Mucosa of rectum (tissue), 2 donors: Measurements from ENCODE around the gene PGAM5.

Experiments used
- H3K27ac ChIP-seq, 2 donors: one replicate each; pipeline ENCODE4 v1.7.0; 2013; ENCODE audit warnings: inconsistent platforms in 2 of 2, low read depth in 2 of 2, low read length in 2 of 2
- H3K27me3 ChIP-seq, 2 donors: one replicate each; pipeline ENCODE4 v1.7.0; 2013; ENCODE audit warnings: low read length in 2 of 2; ENCODE audit not compliant: control insufficient read depth in 2 of 2, insufficient read depth in 2 of 2
- H3K36me3 ChIP-seq, 2 donors: one replicate each; pipeline ENCODE4 v1.7.0; 2013; ENCODE audit warnings: low read length in 2 of 2; ENCODE audit not compliant: control insufficient read depth in 2 of 2, insufficient read depth in 2 of 2
- H3K4me1 ChIP-seq, 2 donors: one replicate each; pipeline ENCODE4 v1.7.0; 2013; ENCODE audit warnings: low read length in 2 of 2, mild to moderate bottlenecking in 1 of 2; ENCODE audit not compliant: control insufficient read depth in 2 of 2, insufficient read depth in 2 of 2
- H3K4me3 ChIP-seq, 2 donors: one replicate each; pipeline ENCODE4 v1.7.0; 2013; ENCODE audit warnings: low read length in 2 of 2
- H3K9ac ChIP-seq, 2 donors: one replicate each; pipeline ENCODE4 v1.7.0; 2013; ENCODE audit warnings: low read length in 2 of 2, low read depth in 1 of 2, mild to moderate bottlenecking in 1 of 2
- H3K9me3 ChIP-seq, 2 donors: one replicate each; pipeline ENCODE4 v1.7.0; 2013; ENCODE audit warnings: low read length in 2 of 2; ENCODE audit not compliant: control insufficient read depth in 2 of 2
- donor health status: healthy.
- donor health status: Normal muscosa, but diverticular disease.

Gene PGAM5

DNA sequence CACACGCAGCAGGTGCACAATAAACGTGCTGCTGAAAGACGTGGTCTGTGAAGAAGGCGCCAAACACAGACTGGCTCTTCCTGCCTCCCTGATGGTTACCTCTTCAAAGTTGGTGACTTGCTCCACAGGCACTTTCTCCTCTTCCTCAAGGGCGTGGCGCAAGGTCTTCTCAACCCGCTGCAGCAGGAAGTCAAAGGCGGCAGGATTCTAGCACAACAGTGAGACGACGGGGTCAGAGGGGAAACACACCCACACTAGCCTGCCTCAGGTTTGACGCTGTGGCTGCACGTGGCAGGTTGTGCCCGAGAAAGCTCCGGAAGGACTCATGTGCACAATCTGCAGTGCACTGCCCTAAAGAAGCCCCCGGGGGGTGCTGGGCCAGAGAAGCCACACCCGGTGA, 38.5 kb upstream of the PGAM5 start:
- Histone ChIP-seq H3K4me3 (no peak overlapping the region), H3K27me3 (no peaks in the 10 kb centered on the region), H3K9ac (no peak overlapping the region), H3K27ac (no peak overlapping the region), H3K4me1 (no peaks in the 10 kb centered on the region), H3K9me3 (no peaks in the 10 kb centered on the region), H3K36me3 (peaks cover 54 to 55% of the 10 kb centered on the region in 2 donors)

DNA sequence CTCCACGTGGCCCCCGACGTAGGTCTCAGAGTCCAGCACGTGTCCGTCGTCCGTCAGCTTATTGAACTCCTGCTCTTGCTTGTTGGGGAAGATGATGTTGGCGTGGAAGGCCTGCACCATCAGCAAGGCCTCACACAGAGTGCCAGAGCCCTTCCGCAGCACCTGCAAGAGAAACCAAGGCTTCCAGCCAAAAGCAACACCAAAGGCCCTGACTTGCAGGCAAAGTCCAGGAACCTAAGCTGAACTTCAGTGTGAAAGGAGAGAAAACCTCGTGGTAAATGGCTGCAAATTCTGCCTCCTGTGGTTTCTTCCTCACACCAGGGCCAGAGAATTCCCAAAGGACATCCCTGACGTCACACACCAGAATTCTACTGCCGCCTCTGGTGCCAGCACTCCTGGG, 38.0 kb upstream of the PGAM5 start:
- Histone ChIP-seq H3K9ac (no peak overlapping the region), H3K9me3 (no peaks in the 10 kb centered on the region), H3K4me1 (no peaks in the 10 kb centered on the region), H3K4me3 (no peak overlapping the region), H3K27ac (no peak overlapping the region), H3K36me3 (peaks cover 55 to 56% of the 10 kb centered on the region in 2 donors), H3K27me3 (no peaks in the 10 kb centered on the region)

GRCh38 chr12:132673288-132674179, 37.1 kb upstream of the PGAM5 start:
- peaks cover 50 to 51% of the 10 kb centered on the region in 2 donors for H3K36me3 ChIP-seq
- no peaks in the 10 kb centered on the region for H3K4me1 ChIP-seq
- no peaks in the 10 kb centered on the region for H3K9me3 ChIP-seq
- H3K9ac ChIP-seq: no peak overlapping the region
- no peak overlapping the region for H3K27ac ChIP-seq
- H3K4me3 ChIP-seq: no peak overlapping the region
- H3K27me3 ChIP-seq: no peaks in the 10 kb centered on the region

- Histone ChIP-seq H3K9me3 (no peaks in the 10 kb centered on the region), H3K9ac (no peak overlapping the region), H3K27ac (no peak overlapping the region), H3K36me3 (peaks cover 51 to 57% of the 10 kb centered on the region in 2 donors), H3K4me1 (no peaks in the 10 kb centered on the region), H3K4me3 (no peak overlapping the region), H3K27me3 (no peaks in the 10 kb centered on the region)
Measured at GRCh38 chr12:132674561-132674960, 36.1 kb upstream of the PGAM5 start.

- Histone ChIP-seq H3K27ac (no peak overlapping the region), H3K36me3 (peaks cover 48 to 55% of the 10 kb centered on the region in 2 donors), H3K4me3 (no peak overlapping the region), H3K9me3 (no peaks in the 10 kb centered on the region), H3K27me3 (no peaks in the 10 kb centered on the region), H3K9ac (no peak overlapping the region), H3K4me1 (no peaks in the 10 kb centered on the region)
Measured at GRCh38 chr12:132675757-132676432, 34.7 kb upstream of the PGAM5 start.

DNA sequence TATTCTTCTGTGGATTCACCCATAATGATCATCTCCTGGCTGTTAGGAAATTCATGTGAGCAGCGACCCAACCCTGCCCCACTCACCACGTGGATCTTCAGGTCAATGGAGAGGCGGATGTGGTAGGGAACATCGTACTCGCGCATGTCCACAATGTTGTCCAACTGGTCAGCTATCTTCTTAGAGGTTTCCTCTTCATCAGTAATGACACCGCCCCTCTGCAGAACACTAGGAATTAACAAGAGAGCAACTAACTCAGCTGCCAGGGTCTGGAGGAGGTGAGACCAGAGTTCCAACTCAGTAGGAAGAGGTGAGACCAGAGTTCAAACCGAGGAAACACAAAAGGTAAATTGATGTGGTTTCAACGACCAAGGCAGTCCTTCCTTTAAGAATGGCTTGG, 33.1 kb upstream of the PGAM5 start:
- Histone ChIP-seq H3K4me1 (no peaks in the 10 kb centered on the region), H3K4me3 (no peak overlapping the region), H3K9ac (no peak overlapping the region), H3K27me3 (no peaks in the 10 kb centered on the region), H3K9me3 (no peaks in the 10 kb centered on the region), H3K36me3 (peaks cover 41 to 50% of the 10 kb centered on the region in 2 donors), H3K27ac (no peak overlapping the region)

DNA sequence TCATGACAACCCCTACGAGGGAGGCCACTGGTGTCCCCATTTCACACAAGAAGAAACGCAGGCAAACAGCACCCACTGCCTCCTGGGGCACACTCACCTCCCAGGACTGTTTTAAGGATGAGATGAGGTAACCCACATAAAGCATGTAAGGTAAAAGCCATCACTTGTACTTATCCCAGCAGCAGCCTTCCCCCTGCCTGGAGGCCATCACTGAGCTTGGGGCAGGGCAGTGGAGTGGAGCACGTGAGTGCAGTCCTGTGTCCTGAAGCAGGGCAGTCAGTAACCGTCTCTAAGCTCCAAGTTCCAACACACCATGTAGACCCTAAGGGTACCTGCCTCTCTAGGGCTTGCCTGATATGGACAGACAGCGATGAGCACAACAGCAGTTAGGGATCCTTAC, 25.2 kb upstream of the PGAM5 start:
- no peak overlapping the region for H3K4me3 ChIP-seq
- H3K4me1 ChIP-seq: peaks cover 10% of the 10 kb centered on the region in 2 donors
- H3K9ac ChIP-seq: no peak overlapping the region
- H3K9me3 ChIP-seq: no peaks in the 10 kb centered on the region
- H3K36me3 ChIP-seq: peaks cover 0 to 5% of the 10 kb centered on the region in 2 donors
- no peak overlapping the region for H3K27ac ChIP-seq
- H3K27me3 ChIP-seq: no peaks in the 10 kb centered on the region

- peaks cover 2 to 5% of the 10 kb centered on the region in 2 donors for H3K36me3 ChIP-seq
- H3K27me3 ChIP-seq: no peaks in the 10 kb centered on the region
- peak overlapping the region in 1 of 2 donors; percentile 65 for H3K9ac ChIP-seq
- H3K9me3 ChIP-seq: no peaks in the 10 kb centered on the region
- peak overlapping the region; percentile 58 to 74 for H3K4me3 ChIP-seq
- peak overlapping the region; percentile 32 to 74 for H3K27ac ChIP-seq
- peaks cover 10% of the 10 kb centered on the region in 2 donors for H3K4me1 ChIP-seq
Measured at GRCh38 chr12:132686825-132687210, 23.8 kb upstream of the PGAM5 start.

DNA sequence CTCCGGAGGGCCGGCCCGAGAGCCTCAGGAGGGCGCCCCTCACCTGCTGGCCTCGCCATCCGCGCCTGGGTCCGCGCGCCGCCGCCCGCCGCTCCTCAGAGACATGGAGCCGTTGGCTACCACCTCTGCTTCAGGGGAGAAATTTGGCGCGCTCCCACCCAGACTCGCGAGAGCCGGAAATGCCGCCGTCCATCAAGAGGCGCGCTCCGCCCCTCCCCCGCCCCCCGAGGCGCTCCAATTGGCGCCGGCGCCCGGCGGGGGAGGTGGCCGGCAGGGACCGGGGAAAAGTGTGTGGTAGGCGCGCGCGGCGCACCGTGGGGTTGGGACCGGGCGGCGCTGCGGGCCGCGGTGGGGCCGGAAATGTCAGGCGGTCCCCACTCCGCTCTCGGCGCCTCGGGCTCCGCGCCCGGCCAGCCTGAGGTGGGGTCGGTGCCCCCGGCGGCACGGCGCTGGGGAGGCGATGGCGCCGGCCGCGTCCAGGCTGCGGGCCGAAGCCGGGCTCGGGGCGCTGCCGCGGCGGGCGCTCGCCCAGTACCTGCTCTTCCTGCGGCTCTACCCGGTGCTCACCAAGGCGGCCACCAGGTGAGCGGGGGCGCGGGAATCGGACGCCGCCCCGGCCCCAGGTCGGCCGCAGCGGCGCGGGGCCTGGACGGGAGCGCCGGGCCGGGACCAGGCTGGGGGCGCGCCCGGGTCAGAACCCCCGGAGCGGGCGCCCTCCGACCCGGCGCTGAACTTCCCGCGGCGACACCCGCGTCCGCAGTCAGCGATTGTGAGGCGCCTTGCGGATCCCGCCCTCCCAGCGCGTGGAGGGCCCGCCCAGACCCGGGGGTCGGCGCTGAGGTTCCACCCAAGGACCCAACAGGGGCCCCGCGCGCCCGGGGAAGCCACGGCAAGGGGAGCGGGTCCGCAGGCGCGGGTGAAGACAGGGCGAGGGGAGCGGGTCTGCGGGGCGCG, 23.2 kb upstream of the PGAM5 start, which contains the start of the genes POLE and PXMP2:
TSS of gene POLE (minus strand) at position 132 of the 954 bp plus-strand sequence. CDS start at position 105, 27 bp downstream.
TSS of gene PXMP2 (plus strand) at position 377 of the 954 bp plus-strand sequence. CDS start at position 461, 84 bp downstream.
- peaks cover 10% of the 10 kb centered on the region in 2 donors for H3K4me1 ChIP-seq
- no peaks in the 10 kb centered on the region for H3K9me3 ChIP-seq
- H3K4me3 ChIP-seq: peak within 1 kb of the TSS; percentile 58 to 74
- peaks cover 4 to 5% of the 10 kb centered on the region in 2 donors for H3K36me3 ChIP-seq
- H3K9ac ChIP-seq: peak within 1 kb of the TSS; percentile 32 to 81
- H3K27me3 ChIP-seq: no peaks in the 10 kb centered on the region
- H3K27ac ChIP-seq: peak within 1 kb of the TSS; percentile 68 to 74
